Measurements from ENCODE around the gene NR2F6.

DNA sequence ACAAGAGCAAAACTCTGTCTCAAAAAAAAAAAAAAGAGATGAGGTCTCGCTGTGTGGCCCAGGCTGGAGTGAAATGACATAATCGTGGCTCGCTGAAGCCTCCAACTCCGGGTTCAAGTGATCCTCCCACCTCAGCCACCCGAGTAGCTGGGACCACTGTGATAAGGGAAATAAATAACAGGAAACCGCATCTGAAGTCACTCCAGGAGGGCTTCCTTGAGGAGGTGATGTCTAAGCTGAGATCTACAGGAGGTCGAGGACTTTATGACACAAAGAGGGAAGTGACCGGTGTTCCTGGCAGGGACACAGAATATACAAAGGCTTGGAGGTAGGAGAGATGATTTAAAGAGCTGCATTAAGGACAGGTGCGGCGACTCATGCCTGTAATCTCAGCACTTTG lies 8.9 kb upstream of the NR2F6 start:
- TF ChIP-seq, protein P1, sequence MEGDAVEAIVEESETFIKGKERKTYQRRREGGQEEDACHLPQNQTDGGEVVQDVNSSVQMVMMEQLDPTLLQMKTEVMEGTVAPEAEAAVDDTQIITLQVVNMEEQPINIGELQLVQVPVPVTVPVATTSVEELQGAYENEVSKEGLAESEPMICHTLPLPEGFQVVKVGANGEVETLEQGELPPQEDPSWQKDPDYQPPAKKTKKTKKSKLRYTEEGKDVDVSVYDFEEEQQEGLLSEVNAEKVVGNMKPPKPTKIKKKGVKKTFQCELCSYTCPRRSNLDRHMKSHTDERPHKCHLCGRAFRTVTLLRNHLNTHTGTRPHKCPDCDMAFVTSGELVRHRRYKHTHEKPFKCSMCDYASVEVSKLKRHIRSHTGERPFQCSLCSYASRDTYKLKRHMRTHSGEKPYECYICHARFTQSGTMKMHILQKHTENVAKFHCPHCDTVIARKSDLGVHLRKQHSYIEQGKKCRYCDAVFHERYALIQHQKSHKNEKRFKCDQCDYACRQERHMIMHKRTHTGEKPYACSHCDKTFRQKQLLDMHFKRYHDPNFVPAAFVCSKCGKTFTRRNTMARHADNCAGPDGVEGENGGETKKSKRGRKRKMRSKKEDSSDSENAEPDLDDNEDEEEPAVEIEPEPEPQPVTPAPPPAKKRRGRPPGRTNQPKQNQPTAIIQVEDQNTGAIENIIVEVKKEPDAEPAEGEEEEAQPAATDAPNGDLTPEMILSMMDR (IDR thresholded peaks at IDR 0.05): no peak
- no peak for TF ChIP-seq POLR2AphosphoS5 (IDR thresholded peaks at IDR 0.05)
